NCI-H524 (cell line): Measurements from ENCODE around the gene FOXO3.
A peak's percentile ranks its signal among the peaks of the same experiment; 100 is the strongest.

Experiments
- DNase-seq, 2 experiments: peaks; one replicate each; lab custom pipeline; 2025; lab: John Stamatoyannopoulos, UW

FOXO3 gene

GRCh38 chr6:108574457-108575141, 13.9 kb downstream of the FOXO3 start:
- DNase-seq, result no peak

- DNase-seq, result no peak
Observed at GRCh38 chr6:108575905-108576494, 15.3 kb downstream of the FOXO3 start.

DNA sequence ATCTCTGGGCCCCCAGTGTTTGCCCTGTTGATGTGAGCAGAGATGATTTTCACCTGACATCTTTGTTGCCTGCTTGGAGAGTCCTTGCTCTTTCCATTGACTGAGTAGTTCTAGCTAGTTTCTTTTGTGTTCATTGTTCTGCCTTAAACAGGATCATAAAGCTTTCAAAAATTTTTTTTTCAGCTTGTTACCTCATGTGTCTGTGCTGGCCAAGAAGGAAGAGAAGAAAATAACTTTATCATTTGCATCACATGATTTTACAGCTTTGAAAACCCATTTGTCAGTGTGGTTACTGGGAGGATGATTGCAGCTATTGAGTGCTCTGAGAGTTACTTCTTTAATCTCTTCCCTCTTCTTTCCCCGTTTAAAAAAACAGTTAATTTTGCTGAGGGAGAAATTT, 16.0 kb downstream of the FOXO3 start:
- no peak for DNase-seq

DNA sequence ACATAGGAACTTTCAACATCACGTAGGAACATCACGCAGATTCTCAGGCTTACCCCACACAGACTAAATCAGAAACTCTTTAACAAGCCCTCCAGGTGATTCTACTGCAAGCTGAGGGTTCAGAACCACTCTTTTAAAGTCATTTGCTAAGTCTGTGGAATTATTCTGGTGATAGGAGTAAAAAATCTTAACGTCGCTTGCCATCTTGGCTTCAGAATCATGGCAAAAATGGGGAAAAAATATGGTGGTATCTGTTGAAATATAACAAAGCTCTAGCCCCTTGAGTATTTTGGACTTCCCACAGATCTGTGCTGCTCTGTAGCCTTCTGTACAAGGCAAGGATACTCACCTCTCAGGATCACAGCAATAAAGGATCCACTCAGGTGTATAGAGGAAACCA, 17.4 kb downstream of the FOXO3 start:
- no peak for DNase-seq

GRCh38 chr6:108578595-108579327, 18.0 kb downstream of the FOXO3 start:
- DNase-seq, result no peak

DNA sequence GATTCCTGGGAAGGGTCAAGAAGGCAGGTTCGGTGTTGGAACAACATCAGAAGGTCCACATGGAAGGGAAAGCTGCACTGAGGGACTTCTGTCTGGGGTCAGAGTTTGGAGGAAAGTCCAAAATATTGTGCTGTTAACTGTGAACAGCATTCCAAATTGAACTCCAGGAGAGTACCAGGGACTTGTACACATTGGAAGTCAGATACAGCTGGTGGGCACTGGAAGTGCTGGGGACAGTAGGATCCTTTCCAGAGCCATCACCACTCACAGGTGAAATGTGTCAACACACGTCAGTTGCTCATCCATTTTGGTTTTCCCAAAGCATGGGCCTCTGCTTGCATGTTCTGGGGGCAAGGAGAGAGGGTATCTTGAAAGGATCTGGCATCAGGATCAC, 18.6 kb downstream of the FOXO3 start:
- no peak for DNase-seq

GRCh38 chr6:108580646-108581045, 19.9 kb downstream of the FOXO3 start:
- DNase-seq, result no peak

GRCh38 chr6:108581237-108581931, 20.7 kb downstream of the FOXO3 start:
- DNase-seq, result no peak

DNA sequence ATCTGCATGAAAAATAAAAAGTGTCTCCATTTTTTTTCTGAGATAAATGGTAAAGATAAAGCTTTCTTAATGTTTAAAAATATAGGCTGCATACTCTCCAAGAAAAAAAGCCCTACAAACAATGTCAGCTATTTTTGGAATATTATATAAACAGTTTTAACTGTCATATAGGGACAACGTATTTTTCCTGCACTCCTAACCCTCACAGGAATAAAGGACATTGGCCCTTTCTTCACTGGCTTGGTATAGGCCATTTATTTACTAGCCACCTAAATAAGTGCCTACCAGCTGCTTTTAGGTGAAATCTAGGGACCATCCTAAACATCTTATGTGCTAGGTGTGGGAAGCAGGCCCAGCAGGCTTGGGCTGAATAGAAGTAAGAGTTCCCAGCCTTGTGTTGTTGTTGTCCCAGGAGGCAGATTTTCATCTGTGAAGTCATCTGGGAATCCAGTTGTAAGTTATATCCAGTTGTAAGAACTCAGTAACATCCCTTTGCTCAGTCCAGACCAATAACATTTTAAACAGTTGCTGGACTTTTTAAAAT, 21.3 kb downstream of the FOXO3 start:
- DNase-seq, result no peak

DNA sequence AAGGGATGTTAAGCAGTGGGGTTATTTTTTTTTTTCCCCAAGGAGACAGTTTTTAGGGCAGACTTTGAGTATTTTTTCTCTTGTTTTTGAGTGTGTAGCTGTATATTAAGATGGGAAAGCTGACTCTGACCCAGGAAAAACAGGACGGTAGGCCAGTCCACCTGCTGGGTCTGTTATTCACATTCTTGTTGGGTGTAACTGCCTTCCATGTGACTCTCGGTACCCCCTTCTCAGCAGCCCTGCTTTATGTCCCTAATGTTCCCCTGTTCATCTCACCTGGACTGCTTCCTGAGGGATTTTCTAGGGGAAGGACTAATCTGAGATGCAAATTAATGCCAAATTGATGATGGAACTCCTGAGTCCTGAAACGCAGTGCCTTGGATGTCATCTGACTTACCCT, 21.9 kb downstream of the FOXO3 start:
- DNase-seq, result no peak

DNA sequence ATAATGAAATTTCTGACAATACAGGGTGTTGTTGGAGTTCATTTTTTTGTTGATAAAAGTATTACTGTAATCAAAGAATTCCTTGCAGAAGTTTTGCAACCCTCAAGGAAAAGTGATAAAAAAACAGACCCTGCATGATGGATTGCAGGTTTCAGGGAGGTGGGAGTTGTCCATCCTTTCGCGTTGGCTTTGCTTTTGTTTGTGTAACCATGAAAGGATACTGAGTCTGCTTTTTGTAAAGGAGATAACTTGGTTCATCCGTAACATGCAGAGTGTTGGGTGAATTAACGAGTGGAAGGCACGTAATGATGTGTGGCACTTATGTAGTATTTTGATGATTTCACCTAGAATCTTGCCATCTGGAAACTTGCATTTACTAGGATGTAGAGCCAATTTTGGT, 23.6 kb downstream of the FOXO3 start:
- no peak for DNase-seq

GRCh38 chr6:108585359-108585758, 24.6 kb downstream of the FOXO3 start:
- DNase-seq, result peak in 1 of 2 experiments; percentile 46

GRCh38 chr6:108585921-108586536, 25.3 kb downstream of the FOXO3 start:
- DNase-seq, result no peak

- DNase-seq, result no peak
Observed at GRCh38 chr6:108587258-108588059, 26.7 kb downstream of the FOXO3 start.

DNA sequence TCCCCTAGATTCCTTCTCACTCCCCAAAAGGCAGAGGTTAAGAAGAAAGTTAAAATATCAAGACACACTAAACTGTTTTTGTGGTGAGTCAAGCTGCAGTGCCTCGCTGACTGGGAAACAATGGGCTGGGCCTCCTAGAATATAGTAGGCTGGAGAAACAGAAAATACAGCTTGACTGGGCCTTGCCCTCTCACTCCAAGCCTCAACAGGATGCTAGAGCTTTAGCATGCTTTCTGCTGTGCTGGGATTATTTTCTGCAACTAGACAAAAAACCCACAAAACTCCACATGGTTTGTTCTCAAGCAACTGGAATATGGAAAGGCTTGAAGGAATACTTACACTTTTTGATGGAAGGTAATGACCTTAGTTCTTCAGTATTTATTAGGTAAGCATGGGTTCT, 27.9 kb downstream of the FOXO3 start:
- DNase-seq, result no peak

DNA sequence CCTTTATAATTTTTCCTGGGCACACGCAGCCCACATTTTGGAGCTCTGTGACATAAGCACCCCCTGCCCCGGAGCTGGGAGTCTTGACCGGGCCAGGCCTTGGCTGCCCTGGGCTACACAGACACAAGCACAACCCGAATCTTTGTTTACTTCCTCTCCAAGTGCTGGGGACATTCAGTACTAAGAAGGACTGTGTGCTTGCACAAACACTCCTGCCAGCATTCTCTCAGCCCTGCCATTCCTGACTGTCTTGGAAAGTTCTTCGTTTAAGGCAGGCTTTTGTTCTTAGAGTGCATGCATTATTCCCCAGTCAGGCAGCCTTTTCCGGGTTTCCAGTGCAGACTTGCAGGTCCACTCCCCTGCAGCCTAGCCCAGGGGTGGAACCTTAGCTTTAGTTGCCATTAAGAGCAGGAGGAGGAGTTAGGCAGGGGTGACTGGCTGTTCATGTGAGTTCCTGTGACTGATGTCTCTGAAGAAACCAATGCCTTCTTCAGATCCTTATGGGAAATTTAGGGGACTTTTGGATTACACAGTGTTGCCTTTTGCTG, 28.6 kb downstream of the FOXO3 start:
- DNase-seq, result no peak

DNA sequence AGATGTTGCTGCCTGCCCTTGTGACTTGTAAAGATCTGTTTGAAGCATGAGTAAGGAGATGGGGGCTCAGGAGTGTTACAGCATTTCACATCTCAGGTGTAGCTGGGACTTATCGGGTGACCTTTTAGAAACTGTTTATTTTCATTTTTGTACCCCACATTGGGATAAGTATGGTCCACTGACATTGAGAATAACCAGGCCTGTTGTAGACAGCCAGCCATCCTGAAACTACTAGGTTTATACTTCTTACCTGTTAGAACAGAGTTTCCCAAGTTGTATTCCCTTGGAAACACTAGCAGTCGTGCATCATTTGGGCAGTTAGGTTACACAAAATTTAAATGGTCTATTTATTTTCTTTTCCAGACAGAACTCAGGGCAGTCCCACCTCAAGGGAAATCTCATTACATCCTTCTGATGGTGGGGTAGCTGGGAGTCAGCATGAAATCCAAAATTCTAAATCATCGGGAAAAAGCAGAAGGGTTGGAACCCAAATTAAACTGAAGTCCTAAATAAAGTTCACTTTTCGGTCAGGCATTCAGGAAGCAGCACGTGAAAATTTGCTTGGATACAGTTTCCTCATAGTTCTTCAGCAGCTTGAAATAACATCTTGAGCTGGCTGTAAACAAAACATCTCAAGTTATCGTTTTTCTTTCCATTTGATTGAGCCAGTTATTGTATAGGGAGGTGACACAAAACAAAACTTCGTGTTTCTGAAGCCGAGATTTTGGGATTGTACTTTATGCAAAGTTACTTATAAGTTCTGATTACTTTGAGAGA, 30.5 kb downstream of the FOXO3 start:
- DNase-seq, result no peak

DNA sequence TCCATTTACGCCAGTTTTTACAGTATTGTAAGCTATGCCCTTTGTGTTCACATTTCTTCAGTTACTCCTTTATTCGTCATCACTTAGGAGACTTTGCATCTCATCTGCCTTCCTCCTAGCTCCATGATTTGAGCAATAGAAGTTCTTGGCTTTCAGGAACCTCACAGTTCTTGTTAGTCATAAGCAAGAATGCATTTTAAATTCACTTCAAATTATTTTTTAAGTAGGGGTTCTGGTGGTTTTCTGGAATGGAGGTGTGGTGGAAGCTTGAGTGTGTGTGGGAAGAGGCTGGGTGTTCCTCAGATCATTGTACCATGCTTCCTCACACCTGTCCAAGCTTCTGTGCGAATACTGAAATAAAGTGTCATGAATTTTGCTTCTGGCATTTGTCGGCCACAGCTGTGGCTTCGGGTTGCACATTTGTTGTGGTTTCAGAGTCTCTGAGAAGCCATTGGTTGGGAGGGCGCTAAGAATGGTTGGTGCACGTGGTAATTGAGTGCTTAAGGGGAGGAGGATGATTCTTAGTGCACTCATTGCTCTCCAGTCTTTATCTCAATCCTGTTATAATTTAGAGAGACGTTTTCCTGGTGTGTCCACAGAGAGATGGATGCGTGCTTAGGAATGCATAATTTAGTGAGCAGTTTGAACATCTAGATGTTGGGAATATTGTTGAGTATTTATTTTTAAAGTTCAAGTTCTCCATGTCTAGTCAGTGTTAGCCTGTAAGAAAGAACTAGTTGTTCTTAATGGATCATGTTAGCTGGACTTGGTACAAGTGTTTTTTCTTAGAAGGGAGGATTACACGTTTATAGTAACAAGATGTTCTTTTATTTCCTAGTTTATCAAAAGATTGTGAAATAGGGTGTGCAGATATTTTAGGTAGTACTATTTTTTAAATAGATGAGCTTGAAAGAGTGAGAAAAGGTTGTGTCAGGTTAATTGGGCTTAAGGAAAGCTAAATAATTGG, 31.9 kb downstream of the FOXO3 start:
- no peak for DNase-seq

GRCh38 chr6:108594151-108594550, 33.4 kb downstream of the FOXO3 start:
- DNase-seq, result no peak
